A549 (cell line): ENCODE results near the gene CNTNAP5. TPM values are rescaled to one million over a fixed set of nuclear protein-coding genes. Genes with fewer than 3 reads are reported as not detected.

Source experiments
- ATAC-seq, 2 experiments: fragments of 200-7000 bp in 1 of 2; fragments of >200 bp in 1 of 2; cut with Nextera tagmentation in 1 of 2; cut with Tn5 transposase in 1 of 2; 3 replicates each; pipeline versions ENCODE4 v1.8.0 to v1.9.1; 2018 to 2020; ENCODE audit warnings: mild to moderate bottlenecking in 1 of 2, moderate library complexity in 1 of 2
- CTCF ChIA-PET: fragments of 300-600 bp; sonication (Branson Sonifier 250); formaldehyde crosslinking; extraction: SDS; loops from one replicate; lab custom pipeline; 2021; ENCODE audit warnings: antibody characterized with exemption, inconsistent platforms; lab: Yijun Ruan, JAX
- POLR2A ChIA-PET: fragments of 350-600 bp; formaldehyde crosslinking; extraction: SDS; loops from one replicate; lab custom pipeline; 2021; ENCODE audit warnings: antibody characterized with exemption, inconsistent platforms; lab: Yijun Ruan, JAX
- DNase-seq, 2 experiments: peaks; one replicate each; pipeline versions ENCODE4 v3.0.0 to v3.0.0-alpha.2; 2011 to 2016; ENCODE audit warnings: low read depth in 1 of 2, low spot score in 1 of 2
- FAIRE-seq: peaks from 2 replicates; lab custom pipeline; 2011; peaks lifted over from hg19 to GRCh38; lab: Jason Lieb, UNC
- H3K27ac ChIP-seq, 2 experiments: fragments of >200 bp; sonication (Bioruptor Twin); formaldehyde crosslinking; 3 replicates each; pipeline ENCODE4 v1.5.1; 2016 to 2017
- H3K4me1 ChIP-seq: fragments of >200 bp; sonication (Bioruptor Twin); formaldehyde crosslinking; 3 replicates; pipeline ENCODE4 v1.6.1; 2016
- H3K4me2 ChIP-seq: fragments of >200 bp; sonication (Bioruptor Twin); formaldehyde crosslinking; 3 replicates; pipeline ENCODE4 v1.6.1; 2016
- H3K4me3 ChIP-seq: fragments of >200 bp; sonication (Bioruptor Twin); formaldehyde crosslinking; 3 replicates; pipeline ENCODE4 v1.5.1; 2016
- H3K9me3 ChIP-seq: fragments of >200 bp; sonication (Bioruptor Twin); formaldehyde crosslinking; 3 replicates; pipeline ENCODE4 v1.6.1; 2016
- BHLHE40 ChIP-seq: IDR thresholded peaks from 2 replicates; pipeline ENCODE4 v1.6.1; 2012; ENCODE audit warnings: low read depth, low read length, inconsistent platforms
- CBX2 ChIP-seq: fragments of 200-600 bp; sonication (generic); IDR thresholded peaks from 2 replicates; pipeline ENCODE4 v1.6.1; 2016; ENCODE audit warnings: low read depth, mild to moderate bottlenecking, borderline replicate concordance
- CBX8 ChIP-seq: fragments of 200-600 bp; sonication (generic); IDR thresholded peaks from 2 replicates; pipeline ENCODE4 v1.6.1; 2016
- EHF ChIP-seq: fragments of 250-450 bp; sonication (Bioruptor Pico); IDR thresholded peaks from 2 replicates; pipeline ENCODE4 v1.5.0; 2020; ENCODE audit warnings: mild to moderate bottlenecking
- EHMT2 ChIP-seq: fragments of 200-600 bp; sonication (generic); IDR thresholded peaks from 2 replicates; pipeline ENCODE4 v1.6.1; 2016; ENCODE audit warnings: antibody characterized with exemption, low read depth, mild to moderate bottlenecking, moderate library complexity
- EP300 ChIP-seq, 2 experiments: fragments of >200 bp; sonication (Bioruptor Twin); formaldehyde crosslinking; IDR thresholded peaks; 2 replicates in 1 of 2; 3 replicates in 1 of 2; pipeline ENCODE4 v1.6.1; 2016 to 2017
- HDAC2 ChIP-seq: fragments of 200-600 bp; sonication (generic); IDR thresholded peaks from 2 replicates; pipeline ENCODE4 v1.6.1; 2016
- HOXA7 ChIP-seq: fragments of 250-450 bp; sonication (Bioruptor Pico); IDR thresholded peaks from 2 replicates; pipeline ENCODE4 v1.5.0; 2020; ENCODE audit warnings: mild to moderate bottlenecking, moderate library complexity
- HOXB5 ChIP-seq: fragments of 250-450 bp; sonication (Bioruptor Pico); IDR thresholded peaks from 2 replicates; pipeline ENCODE4 v1.5.0; 2020; ENCODE audit warnings: mild to moderate bottlenecking, moderate library complexity
- KDM5A ChIP-seq: fragments of 200-600 bp; sonication (generic); IDR thresholded peaks from 2 replicates; pipeline ENCODE4 v1.6.1; 2016; ENCODE audit warnings: antibody characterized with exemption, mild to moderate bottlenecking
- MAZ ChIP-seq: fragments of 150-350 bp; IDR thresholded peaks from 2 replicates; pipeline ENCODE4 v1.6.1; 2014; ENCODE audit warnings: antibody characterized with exemption, low read depth, low read length, borderline replicate concordance
- POLR2A ChIP-seq: IDR thresholded peaks from 2 replicates; pipeline ENCODE4 v1.6.1; 2012; ENCODE audit warnings: mild to moderate bottlenecking, low read length
- POLR2AphosphoS2 ChIP-seq: conservative IDR thresholded peaks from 2 replicates; pipeline ENCODE4 v1.6.1; 2012; ENCODE audit warnings: low read length, improper control_type of control experiment, inconsistent platforms
- RAD21 ChIP-seq, 2 experiments: fragments of >200 bp in 1 of 2; sonication (Bioruptor Twin) in 1 of 2; formaldehyde crosslinking in 1 of 2; IDR thresholded peaks in 1 of 2; conservative IDR thresholded peaks in 1 of 2; 2 replicates in 1 of 2; 3 replicates in 1 of 2; pipeline ENCODE4 v1.6.1; 2012 to 2018; ENCODE audit warnings: inconsistent platforms in 1 of 2
- RARB ChIP-seq: fragments of 250-450 bp; sonication (Bioruptor Pico); IDR thresholded peaks from 2 replicates; pipeline ENCODE4 v1.8.0; 2021; ENCODE audit warnings: mild to moderate bottlenecking, moderate library complexity
- RCOR1 ChIP-seq: fragments of 150-350 bp; IDR thresholded peaks from 2 replicates; pipeline ENCODE4 v1.6.1; 2014; ENCODE audit warnings: antibody characterized with exemption, low read length, low read depth
- RFX5 ChIP-seq: fragments of 450-650 bp; IDR thresholded peaks from 2 replicates; pipeline ENCODE4 v1.7.1; 2014; ENCODE audit warnings: antibody characterized with exemption, mild to moderate bottlenecking, moderate library complexity
- RNF2 ChIP-seq: fragments of 200-600 bp; sonication (generic); IDR thresholded peaks from 2 replicates; pipeline ENCODE4 v1.6.1; 2016; ENCODE audit warnings: low read depth, mild to moderate bottlenecking, antibody characterized with exemption, moderate library complexity, borderline replicate concordance
- SMC3 ChIP-seq: fragments of >200 bp; sonication (Bioruptor Twin); formaldehyde crosslinking; IDR thresholded peaks from 3 replicates; pipeline ENCODE4 v1.6.1; 2018; ENCODE audit warnings: inconsistent platforms
- TFCP2L1 ChIP-seq: fragments of 250-450 bp; sonication (Bioruptor Pico); IDR thresholded peaks from 2 replicates; pipeline ENCODE4 v1.5.0; 2021; ENCODE audit warnings: mild to moderate bottlenecking
- TP53 ChIP-seq: fragments of 250-450 bp; sonication (Bioruptor Pico); IDR thresholded peaks from 2 replicates; pipeline ENCODE4 v1.5.0; 2021; ENCODE audit warnings: mild to moderate bottlenecking, moderate library complexity
- ZC3H11A ChIP-seq: fragments of 450-650 bp; IDR thresholded peaks from 2 replicates; pipeline ENCODE4 v1.6.1; 2014; ENCODE audit warnings: antibody characterized with exemption, mild to moderate bottlenecking
- ZSCAN20 ChIP-seq: fragments of 250-450 bp; sonication (Bioruptor Pico); IDR thresholded peaks from 2 replicates; pipeline ENCODE4 v1.8.0; 2022; ENCODE audit warnings: mild to moderate bottlenecking, moderate library complexity
- WGBS: methylation state at CpG from one replicate; pipeline ENCODE4 v1.1.6; 2017; ENCODE audit errors: missing lambda C conversion rate; 5-methylcytosine and 5-hydroxymethylcytosine counted together
- polyA plus RNA-seq, 4 experiments: library from polyadenylated mRNA; depleted of rRNA in 3 of 4; stranded (reverse); fragments of >200 nt; fragmentation: RNase III in 1 of 4; extraction: RNeasy Plus Mini Kit Qiagen cat#74134 plus additional on column Dnase treatment in 1 of 4; gene quantifications; 2 replicates in 3 of 4; 3 replicates in 1 of 4; pipeline ENCODE4 v1.2.3, GENCODE V29; 2011 to 2017
- TF ChIP-seq, protein P1 (sequence below): IDR thresholded peaks from 2 replicates; pipeline ENCODE4 v1.6.1; 2012; ENCODE audit warnings: low read depth, borderline replicate concordance
- TF ChIP-seq, protein P2 (sequence below): fragments of 250-450 bp; sonication (Bioruptor Pico); IDR thresholded peaks from 2 replicates; pipeline ENCODE4 v1.5.0; 2020; ENCODE audit warnings: low read depth, mild to moderate bottlenecking, moderate library complexity
- TF ChIP-seq, protein P3 (sequence below): fragments of 450-650 bp; IDR thresholded peaks from 2 replicates; pipeline ENCODE4 v1.6.1; 2014; ENCODE audit warnings: antibody characterized with exemption
- TF ChIP-seq, protein P4 (sequence below): fragments of 150-350 bp; IDR thresholded peaks from 2 replicates; pipeline ENCODE4 v1.6.1; 2014; ENCODE audit warnings: low read depth, mild to moderate bottlenecking, low read length
- TF ChIP-seq, protein P5 (sequence below): fragments of 200-600 bp; sonication (generic); IDR thresholded peaks from 2 replicates; pipeline ENCODE4 v1.6.1; 2016; ENCODE audit warnings: antibody characterized with exemption, mild to moderate bottlenecking, moderate library complexity

The CNTNAP5 gene
- polyA plus RNA-seq, 2 of the 4 experiments (the other 2 are of a cell fraction) = not detected

DNA sequence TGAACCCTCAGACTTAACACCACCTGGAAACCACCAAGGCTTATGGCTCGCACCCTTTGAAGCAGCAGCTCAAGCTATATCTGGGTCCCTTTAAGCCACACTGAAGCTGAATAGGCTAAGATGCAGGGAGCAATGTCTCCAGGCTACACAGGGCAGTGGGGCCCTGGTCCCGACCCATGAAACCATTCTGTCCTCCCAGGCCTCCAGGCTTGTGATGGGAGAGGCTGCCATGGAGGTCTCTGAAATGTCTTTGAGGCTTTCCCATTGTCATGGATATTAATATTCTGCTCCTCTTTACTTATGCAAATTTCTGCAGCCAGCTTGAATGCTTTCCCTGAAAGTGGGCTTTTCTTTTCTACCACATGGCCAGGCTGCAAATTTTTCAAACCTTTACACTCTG is 608.7 kb downstream of the CNTNAP5 start:
- Histone ChIP-seq H3K4me1 (no peaks in the 10 kb centered on the region), H3K4me2 (no peak overlapping the region), H3K4me3 (no peak overlapping the region), H3K27ac (no peak overlapping the region), H3K9me3 (no peaks in the 10 kb centered on the region)
- DNase-seq = no peak
- no peak for ATAC-seq
- ChIA-PET POLR2A (no interaction called here), CTCF (no interaction called here)
- 0% methylated on average over 2 of the region's 2 CpGs for WGBS
- no peak for FAIRE-seq
- TF ChIP-seq CBX2 (no peak), TP53 (CRISPR knock-in tag) (no peak), KDM5A (no peak), ZC3H11A (no peak), EHF (CRISPR knock-in tag) (no peak), RFX5 (no peak), RARB (CRISPR knock-in tag) (no peak), HOXA7 (no peak), TFCP2L1 (CRISPR knock-in tag) (no peak), EP300 (IDR thresholded peaks at IDR 0.05) (no peak), RCOR1 (no peak), HDAC2 (no peak)
- TF ChIP-seq, protein P1, sequence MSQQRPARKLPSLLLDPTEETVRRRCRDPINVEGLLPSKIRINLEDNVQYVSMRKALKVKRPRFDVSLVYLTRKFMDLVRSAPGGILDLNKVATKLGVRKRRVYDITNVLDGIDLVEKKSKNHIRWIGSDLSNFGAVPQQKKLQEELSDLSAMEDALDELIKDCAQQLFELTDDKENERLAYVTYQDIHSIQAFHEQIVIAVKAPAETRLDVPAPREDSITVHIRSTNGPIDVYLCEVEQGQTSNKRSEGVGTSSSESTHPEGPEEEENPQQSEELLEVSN = no peak
- TF ChIP-seq, protein P2, sequence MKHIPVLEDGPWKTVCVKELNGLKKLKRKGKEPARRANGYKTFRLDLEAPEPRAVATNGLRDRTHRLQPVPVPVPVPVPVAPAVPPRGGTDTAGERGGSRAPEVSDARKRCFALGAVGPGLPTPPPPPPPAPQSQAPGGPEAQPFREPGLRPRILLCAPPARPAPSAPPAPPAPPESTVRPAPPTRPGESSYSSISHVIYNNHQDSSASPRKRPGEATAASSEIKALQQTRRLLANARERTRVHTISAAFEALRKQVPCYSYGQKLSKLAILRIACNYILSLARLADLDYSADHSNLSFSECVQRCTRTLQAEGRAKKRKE = no peak

DNA sequence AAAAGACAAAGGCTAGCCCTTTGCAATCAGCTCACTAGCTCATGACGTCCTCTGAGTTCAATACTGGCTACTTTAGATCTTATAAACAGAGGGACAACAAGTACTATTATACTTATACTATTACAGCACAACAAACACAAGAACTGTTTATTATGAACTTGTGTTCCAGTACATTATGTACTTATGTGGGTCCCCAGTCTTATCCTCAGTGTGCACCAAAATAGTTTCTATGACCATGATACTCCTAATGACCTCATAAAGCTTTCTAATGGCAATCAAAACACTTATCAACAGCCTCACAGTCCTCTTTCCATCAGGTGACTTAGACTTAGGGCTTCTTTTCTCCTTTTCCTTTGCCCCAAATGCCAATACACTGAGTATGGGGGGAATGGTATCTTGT is 614.4 kb downstream of the CNTNAP5 start:
- Histone ChIP-seq H3K4me1 (no peaks in the 10 kb centered on the region), H3K4me2 (no peak overlapping the region), H3K9me3 (no peaks in the 10 kb centered on the region)
- WGBS = 10% methylated on average over 1 of the region's 1 CpG
- no peak for ATAC-seq
- TF ChIP-seq, protein P3, sequence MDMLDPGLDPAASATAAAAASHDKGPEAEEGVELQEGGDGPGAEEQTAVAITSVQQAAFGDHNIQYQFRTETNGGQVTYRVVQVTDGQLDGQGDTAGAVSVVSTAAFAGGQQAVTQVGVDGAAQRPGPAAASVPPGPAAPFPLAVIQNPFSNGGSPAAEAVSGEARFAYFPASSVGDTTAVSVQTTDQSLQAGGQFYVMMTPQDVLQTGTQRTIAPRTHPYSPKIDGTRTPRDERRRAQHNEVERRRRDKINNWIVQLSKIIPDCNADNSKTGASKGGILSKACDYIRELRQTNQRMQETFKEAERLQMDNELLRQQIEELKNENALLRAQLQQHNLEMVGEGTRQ = no peak
- no peak for TF ChIP-seq RAD21 (conservative IDR thresholded peaks at IDR 0.05 in 1 of 2, IDR thresholded peaks at IDR 0.05 in 1 of 2)
- no peak for TF ChIP-seq HOXB5 (CRISPR knock-in tag)
- TF ChIP-seq, protein P2 = no peak
- TF ChIP-seq, protein P4, sequence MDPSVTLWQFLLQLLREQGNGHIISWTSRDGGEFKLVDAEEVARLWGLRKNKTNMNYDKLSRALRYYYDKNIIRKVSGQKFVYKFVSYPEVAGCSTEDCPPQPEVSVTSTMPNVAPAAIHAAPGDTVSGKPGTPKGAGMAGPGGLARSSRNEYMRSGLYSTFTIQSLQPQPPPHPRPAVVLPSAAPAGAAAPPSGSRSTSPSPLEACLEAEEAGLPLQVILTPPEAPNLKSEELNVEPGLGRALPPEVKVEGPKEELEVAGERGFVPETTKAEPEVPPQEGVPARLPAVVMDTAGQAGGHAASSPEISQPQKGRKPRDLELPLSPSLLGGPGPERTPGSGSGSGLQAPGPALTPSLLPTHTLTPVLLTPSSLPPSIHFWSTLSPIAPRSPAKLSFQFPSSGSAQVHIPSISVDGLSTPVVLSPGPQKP = no peak
- no peak for TF ChIP-seq RCOR1
- no peak for TF ChIP-seq TFCP2L1 (CRISPR knock-in tag)
- TF ChIP-seq, all 56 proteins: peak for 0
- POLR2A ChIA-PET = no interaction called here
- no peak overlapping the region for H3K4me3 ChIP-seq
- no peak for FAIRE-seq
- no peak overlapping the region for H3K27ac ChIP-seq
- CTCF ChIA-PET = interaction anchor here (0.5 kb wide), 1 partner anchor 86 kb away, joined by 3 read pairs; no protein-coding TSS in a partner anchor
- DNase-seq = no peak

DNA sequence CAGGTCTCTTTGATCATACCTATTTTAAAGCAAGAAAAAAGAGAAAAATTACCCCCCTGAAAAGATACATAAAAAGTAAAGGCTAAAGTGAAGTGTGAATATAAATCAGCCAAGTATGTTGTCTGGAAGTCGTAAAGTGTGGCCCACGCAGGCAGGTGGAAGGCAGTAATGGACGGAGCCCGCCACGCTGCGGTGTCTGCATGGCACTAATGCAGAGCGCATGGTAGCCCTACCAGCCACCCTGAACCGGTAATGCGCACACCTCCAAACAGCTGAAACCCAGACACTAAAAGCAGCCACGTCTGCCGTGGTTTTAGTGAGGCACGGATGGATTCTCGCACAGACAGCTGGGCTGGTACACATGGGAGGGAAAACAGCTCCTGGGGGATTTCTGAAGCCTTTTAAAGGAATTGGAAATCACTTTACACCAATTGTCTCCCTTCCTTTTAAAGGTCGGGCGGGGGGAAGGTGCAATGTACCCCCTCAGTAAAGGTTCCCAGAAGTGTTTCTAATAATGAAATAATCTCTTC is 615.2 kb downstream of the CNTNAP5 start:
- CTCF ChIA-PET = no interaction called here
- WGBS = 32% methylated on average over 15 of the region's 15 CpGs
- ATAC-seq = no peak
- no peaks in the 10 kb centered on the region for H3K9me3 ChIP-seq
- no peak for DNase-seq
- no peaks in the 10 kb centered on the region for H3K4me1 ChIP-seq
- H3K4me2 ChIP-seq = no peak overlapping the region
- no peak for FAIRE-seq
- H3K27ac ChIP-seq = no peak overlapping the region
- POLR2A ChIA-PET = no interaction called here
- no peak overlapping the region for H3K4me3 ChIP-seq
- no peak for TF ChIP-seq RFX5
- no peak for TF ChIP-seq MAZ
- no peak for TF ChIP-seq SMC3
- TF ChIP-seq, protein P5, sequence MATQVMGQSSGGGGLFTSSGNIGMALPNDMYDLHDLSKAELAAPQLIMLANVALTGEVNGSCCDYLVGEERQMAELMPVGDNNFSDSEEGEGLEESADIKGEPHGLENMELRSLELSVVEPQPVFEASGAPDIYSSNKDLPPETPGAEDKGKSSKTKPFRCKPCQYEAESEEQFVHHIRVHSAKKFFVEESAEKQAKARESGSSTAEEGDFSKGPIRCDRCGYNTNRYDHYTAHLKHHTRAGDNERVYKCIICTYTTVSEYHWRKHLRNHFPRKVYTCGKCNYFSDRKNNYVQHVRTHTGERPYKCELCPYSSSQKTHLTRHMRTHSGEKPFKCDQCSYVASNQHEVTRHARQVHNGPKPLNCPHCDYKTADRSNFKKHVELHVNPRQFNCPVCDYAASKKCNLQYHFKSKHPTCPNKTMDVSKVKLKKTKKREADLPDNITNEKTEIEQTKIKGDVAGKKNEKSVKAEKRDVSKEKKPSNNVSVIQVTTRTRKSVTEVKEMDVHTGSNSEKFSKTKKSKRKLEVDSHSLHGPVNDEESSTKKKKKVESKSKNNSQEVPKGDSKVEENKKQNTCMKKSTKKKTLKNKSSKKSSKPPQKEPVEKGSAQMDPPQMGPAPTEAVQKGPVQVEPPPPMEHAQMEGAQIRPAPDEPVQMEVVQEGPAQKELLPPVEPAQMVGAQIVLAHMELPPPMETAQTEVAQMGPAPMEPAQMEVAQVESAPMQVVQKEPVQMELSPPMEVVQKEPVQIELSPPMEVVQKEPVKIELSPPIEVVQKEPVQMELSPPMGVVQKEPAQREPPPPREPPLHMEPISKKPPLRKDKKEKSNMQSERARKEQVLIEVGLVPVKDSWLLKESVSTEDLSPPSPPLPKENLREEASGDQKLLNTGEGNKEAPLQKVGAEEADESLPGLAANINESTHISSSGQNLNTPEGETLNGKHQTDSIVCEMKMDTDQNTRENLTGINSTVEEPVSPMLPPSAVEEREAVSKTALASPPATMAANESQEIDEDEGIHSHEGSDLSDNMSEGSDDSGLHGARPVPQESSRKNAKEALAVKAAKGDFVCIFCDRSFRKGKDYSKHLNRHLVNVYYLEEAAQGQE = no peak
- TF ChIP-seq EHMT2 = no peak
- TF ChIP-seq ZSCAN20 (CRISPR knock-in tag) = no peak
- TF ChIP-seq RNF2 = no peak
- no peak for TF ChIP-seq BHLHE40
- TF ChIP-seq CBX8 = no peak
- no peak for TF ChIP-seq POLR2A
- TF ChIP-seq POLR2AphosphoS2 = no peak
- no peak for TF ChIP-seq RAD21 (conservative IDR thresholded peaks at IDR 0.05 in 1 of 2, IDR thresholded peaks at IDR 0.05 in 1 of 2)
